ENCODE data around the gene MXD4.

DNA sequence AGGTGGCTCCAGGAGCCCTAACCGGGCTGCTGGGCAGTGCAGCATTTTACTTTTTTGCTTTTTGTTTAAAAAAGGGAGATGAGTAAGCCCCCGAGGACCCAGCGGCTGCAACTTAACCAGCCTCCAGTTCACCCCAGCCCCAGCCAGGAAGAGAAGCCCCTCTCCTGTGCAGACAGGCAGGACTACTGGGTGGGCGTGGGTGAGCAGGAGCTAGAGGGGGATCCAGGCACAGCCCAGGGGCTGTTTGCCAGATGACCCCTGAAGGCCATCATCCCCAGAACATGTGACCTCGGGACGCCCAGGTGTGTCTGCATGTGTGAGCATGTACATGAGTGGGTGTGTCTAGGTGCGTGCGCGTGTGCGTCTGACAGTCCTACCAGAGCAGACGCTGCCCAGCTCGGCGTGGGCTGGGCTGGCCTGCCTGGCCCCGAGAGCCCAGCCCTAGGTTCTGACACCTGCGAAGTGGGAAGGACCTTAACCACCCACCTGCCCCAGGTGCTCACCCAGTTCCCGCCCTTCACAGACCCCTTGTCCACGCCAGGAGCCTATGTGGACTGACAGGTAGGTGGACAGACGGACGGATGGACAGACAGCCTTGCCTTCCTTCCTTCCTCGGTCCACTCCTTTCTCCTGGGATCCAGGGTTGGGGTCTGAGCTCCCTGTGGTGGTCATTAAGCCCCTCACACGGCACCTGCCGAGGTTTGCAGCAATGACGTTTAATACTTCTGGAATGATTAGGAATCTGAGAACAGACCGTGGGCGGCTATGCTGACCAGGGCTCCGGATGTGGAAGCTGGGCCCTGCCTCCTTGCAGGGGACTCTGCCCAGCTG is 12.2 kb downstream of the MXD4 start:
- no peak for TF ChIP-seq CTCF (CRISPR knock-in tag; IDR thresholded peaks at IDR 0.05)
- no peak for TF ChIP-seq PTBP1 (IDR thresholded peaks at IDR 0.05; ENCODE audit: low read depth, low read length, poor library complexity, severe bottlenecking)
- TF ChIP-seq NR2C2 (CRISPR knock-in tag; IDR thresholded peaks at IDR 0.05; ENCODE audit: borderline replicate concordance), result no peak
- TF ChIP-seq POLR2A (IDR thresholded peaks at IDR 0.05; ENCODE audit: insufficient read depth in 1 of 2, low read depth in 2 of 2, low read length in 2 of 2), result no peak
- no peak for TF ChIP-seq SKI (IDR thresholded peaks at IDR 0.05; ENCODE audit: partially characterized antibody)
- TF ChIP-seq CEBPB (IDR thresholded peaks at IDR 0.05; ENCODE audit: borderline replicate concordance, low read depth, low read length), result no peak
- TF ChIP-seq SMARCC2 (IDR thresholded peaks at IDR 0.05), result no peak
- TF ChIP-seq ZNF264 (CRISPR knock-in tag; IDR thresholded peaks at IDR 0.05), result no peak
- TF ChIP-seq, protein P1, sequence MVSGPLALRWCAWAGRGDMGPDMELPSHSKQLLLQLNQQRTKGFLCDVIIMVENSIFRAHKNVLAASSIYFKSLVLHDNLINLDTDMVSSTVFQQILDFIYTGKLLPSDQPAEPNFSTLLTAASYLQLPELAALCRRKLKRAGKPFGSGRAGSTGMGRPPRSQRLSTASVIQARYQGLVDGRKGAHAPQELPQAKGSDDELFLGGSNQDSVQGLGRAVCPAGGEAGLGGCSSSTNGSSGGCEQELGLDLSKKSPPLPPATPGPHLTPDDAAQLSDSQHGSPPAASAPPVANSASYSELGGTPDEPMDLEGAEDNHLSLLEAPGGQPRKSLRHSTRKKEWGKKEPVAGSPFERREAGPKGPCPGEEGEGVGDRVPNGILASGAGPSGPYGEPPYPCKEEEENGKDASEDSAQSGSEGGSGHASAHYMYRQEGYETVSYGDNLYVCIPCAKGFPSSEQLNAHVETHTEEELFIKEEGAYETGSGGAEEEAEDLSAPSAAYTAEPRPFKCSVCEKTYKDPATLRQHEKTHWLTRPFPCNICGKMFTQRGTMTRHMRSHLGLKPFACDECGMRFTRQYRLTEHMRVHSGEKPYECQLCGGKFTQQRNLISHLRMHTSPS (CRISPR knock-in tag; IDR thresholded peaks at IDR 0.05; ENCODE audit: low read depth), result no peak
- no peak for TF ChIP-seq IRF2 (CRISPR knock-in tag; IDR thresholded peaks at IDR 0.05)
- TF ChIP-seq ZNF724P (CRISPR knock-in tag; IDR thresholded peaks at IDR 0.05; ENCODE audit: borderline replicate concordance), result no peak
- no peak for TF ChIP-seq IKZF4 (CRISPR knock-in tag; IDR thresholded peaks at IDR 0.05; ENCODE audit: borderline replicate concordance, low read depth, not compliant biosample characterization)

Data from HepG2 (cell line).